ENCODE measurements around the gene CXCR3.

GRCh38 chrX:71650333-71650969 is 32.1 kb upstream of the CXCR3 start:
- TF ChIP-seq POLR2A (IDR thresholded peaks at IDR 0.05; ENCODE audit: low read depth) (no peak), POLR2AphosphoS5 (IDR thresholded peaks at IDR 0.05) (no peak)
- TF ChIP-seq, protein P1, sequence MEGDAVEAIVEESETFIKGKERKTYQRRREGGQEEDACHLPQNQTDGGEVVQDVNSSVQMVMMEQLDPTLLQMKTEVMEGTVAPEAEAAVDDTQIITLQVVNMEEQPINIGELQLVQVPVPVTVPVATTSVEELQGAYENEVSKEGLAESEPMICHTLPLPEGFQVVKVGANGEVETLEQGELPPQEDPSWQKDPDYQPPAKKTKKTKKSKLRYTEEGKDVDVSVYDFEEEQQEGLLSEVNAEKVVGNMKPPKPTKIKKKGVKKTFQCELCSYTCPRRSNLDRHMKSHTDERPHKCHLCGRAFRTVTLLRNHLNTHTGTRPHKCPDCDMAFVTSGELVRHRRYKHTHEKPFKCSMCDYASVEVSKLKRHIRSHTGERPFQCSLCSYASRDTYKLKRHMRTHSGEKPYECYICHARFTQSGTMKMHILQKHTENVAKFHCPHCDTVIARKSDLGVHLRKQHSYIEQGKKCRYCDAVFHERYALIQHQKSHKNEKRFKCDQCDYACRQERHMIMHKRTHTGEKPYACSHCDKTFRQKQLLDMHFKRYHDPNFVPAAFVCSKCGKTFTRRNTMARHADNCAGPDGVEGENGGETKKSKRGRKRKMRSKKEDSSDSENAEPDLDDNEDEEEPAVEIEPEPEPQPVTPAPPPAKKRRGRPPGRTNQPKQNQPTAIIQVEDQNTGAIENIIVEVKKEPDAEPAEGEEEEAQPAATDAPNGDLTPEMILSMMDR (IDR thresholded peaks at IDR 0.05): no peak
